ENCODE data around the gene MRPL38.

Gene MRPL38

GRCh38 chr17:75932852-75933251 is 28.2 kb upstream of the MRPL38 start:
- H3K4me1 ChIP-seq (ENCODE audit: control insufficient read depth, insufficient read depth, low read length, poor library complexity, severe bottlenecking): no peaks in the 10 kb centered on the region
- H3K27ac ChIP-seq (ENCODE audit: low read depth, low read length, severe bottlenecking): no peak overlapping the region
- no peak overlapping the region for H3K4me3 ChIP-seq (ENCODE audit: extremely low read depth, insufficient read depth, low read length, poor library complexity, severe bottlenecking)
- H3K36me3 ChIP-seq (ENCODE audit: control insufficient read depth, insufficient read depth, low read length): peaks cover 3% of the 10 kb centered on the region
- H3K9me3 ChIP-seq (ENCODE audit: control insufficient read depth, low read length): no peaks in the 10 kb centered on the region
- WGBS, 2 experiments (ENCODE audit: insufficient coverage in 2 of 2): 93 to 94% methylated on average over 3 of the region's 5 CpGs

DNA sequence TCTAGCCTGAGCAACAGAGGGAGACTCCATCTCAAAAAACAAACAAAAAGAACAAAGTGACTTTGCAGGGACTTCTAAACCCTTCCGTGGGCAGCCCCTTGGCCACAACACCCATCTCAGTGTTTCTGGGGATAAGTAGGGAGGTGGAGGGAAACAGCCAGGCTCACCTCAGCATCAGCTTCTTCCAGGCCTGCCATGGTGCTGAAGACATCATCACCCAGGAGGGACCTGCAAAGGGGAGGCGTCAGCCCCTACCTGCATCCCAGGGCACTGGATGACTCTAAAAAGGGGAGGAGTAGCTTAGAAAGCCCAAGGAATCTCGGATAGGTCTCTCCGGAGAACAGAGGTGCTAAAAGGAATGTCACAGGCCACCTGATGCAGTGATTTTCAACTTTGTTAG is 26.4 kb upstream of the MRPL38 start:
- Histone ChIP-seq H3K36me3 (ENCODE audit: control insufficient read depth, insufficient read depth, low read length) (peaks cover 3% of the 10 kb centered on the region), H3K4me1 (ENCODE audit: control insufficient read depth, insufficient read depth, low read length, poor library complexity, severe bottlenecking) (no peaks in the 10 kb centered on the region), H3K27ac (ENCODE audit: low read depth, low read length, severe bottlenecking) (no peak overlapping the region), H3K9me3 (ENCODE audit: control insufficient read depth, low read length) (no peaks in the 10 kb centered on the region), H3K4me3 (ENCODE audit: extremely low read depth, insufficient read depth, low read length, poor library complexity, severe bottlenecking) (no peak overlapping the region)
- WGBS, 2 experiments (ENCODE audit: insufficient coverage in 2 of 2): 83 to 92% methylated on average over 3 of the region's 4 CpGs

- H3K4me3 ChIP-seq (ENCODE audit: extremely low read depth, insufficient read depth, low read length, poor library complexity, severe bottlenecking): no peak overlapping the region
- H3K4me1 ChIP-seq (ENCODE audit: control insufficient read depth, insufficient read depth, low read length, poor library complexity, severe bottlenecking): no peaks in the 10 kb centered on the region
- WGBS, 2 experiments (ENCODE audit: insufficient coverage in 2 of 2): 79 to 89% methylated on average over 4 to 5 of the region's 6 CpGs
These were observed 22.7 kb upstream of the MRPL38 start for GRCh38 chr17:75927286-75927922.

GRCh38 chr17:75926456-75926855 is 21.8 kb upstream of the MRPL38 start:
- 79 to 94% methylated on average over 2 of the region's 4 CpGs for WGBS, 2 experiments (ENCODE audit: insufficient coverage in 2 of 2)
- H3K4me3 ChIP-seq (ENCODE audit: extremely low read depth, insufficient read depth, low read length, poor library complexity, severe bottlenecking): no peak overlapping the region
- no peaks in the 10 kb centered on the region for H3K4me1 ChIP-seq (ENCODE audit: control insufficient read depth, insufficient read depth, low read length, poor library complexity, severe bottlenecking)
- H3K9me3 ChIP-seq (ENCODE audit: control insufficient read depth, low read length): no peaks in the 10 kb centered on the region
- no peak overlapping the region for H3K27ac ChIP-seq (ENCODE audit: low read depth, low read length, severe bottlenecking)
- H3K36me3 ChIP-seq (ENCODE audit: control insufficient read depth, insufficient read depth, low read length): peaks cover 3% of the 10 kb centered on the region

More at GRCh38 chr17:75927286-75927922, 22.7 kb upstream of the MRPL38 start:
- Histone ChIP-seq H3K27ac (ENCODE audit: low read depth, low read length, severe bottlenecking) (no peak overlapping the region), H3K36me3 (ENCODE audit: control insufficient read depth, insufficient read depth, low read length) (peaks cover 3% of the 10 kb centered on the region), H3K9me3 (ENCODE audit: control insufficient read depth, low read length) (no peaks in the 10 kb centered on the region)

DNA sequence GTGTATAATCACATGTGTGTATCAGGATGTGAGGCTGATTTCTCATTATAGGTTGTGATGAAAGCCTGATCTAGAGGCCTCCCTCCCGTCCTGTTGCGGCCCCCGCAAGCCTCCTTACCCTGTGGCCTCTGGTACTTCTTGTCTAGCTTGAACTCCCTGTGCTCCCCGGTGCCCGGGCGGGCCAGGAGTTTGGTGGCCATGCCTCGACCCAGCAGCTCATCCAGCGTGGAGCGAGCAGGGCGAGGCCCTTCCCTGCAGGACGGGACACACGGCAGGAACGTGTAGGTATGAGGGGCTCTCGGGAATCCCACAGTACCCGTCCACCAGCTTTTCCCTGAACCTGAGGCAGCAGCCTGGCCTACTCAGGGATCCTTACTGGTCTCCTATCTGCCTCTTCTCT is 21.2 kb upstream of the MRPL38 start:
- Histone ChIP-seq H3K4me1 (ENCODE audit: control insufficient read depth, insufficient read depth, low read length, poor library complexity, severe bottlenecking) (no peaks in the 10 kb centered on the region), H3K4me3 (ENCODE audit: extremely low read depth, insufficient read depth, low read length, poor library complexity, severe bottlenecking) (no peak overlapping the region), H3K36me3 (ENCODE audit: control insufficient read depth, insufficient read depth, low read length) (no peaks in the 10 kb centered on the region), H3K27ac (ENCODE audit: low read depth, low read length, severe bottlenecking) (no peak overlapping the region), H3K9me3 (ENCODE audit: control insufficient read depth, low read length) (no peaks in the 10 kb centered on the region)
- 94 to 98% methylated on average over 12 to 15 of the region's 15 CpGs for WGBS, 2 experiments (ENCODE audit: insufficient coverage in 2 of 2)

GRCh38 chr17:75925103-75925502 is 20.4 kb upstream of the MRPL38 start:
- no peaks in the 10 kb centered on the region for H3K4me1 ChIP-seq (ENCODE audit: control insufficient read depth, insufficient read depth, low read length, poor library complexity, severe bottlenecking)
- WGBS, 2 experiments (ENCODE audit: insufficient coverage in 2 of 2): 85 to 95% methylated on average over 9 to 10 of the region's 11 CpGs
- no peaks in the 10 kb centered on the region for H3K9me3 ChIP-seq (ENCODE audit: control insufficient read depth, low read length)
- no peak overlapping the region for H3K27ac ChIP-seq (ENCODE audit: low read depth, low read length, severe bottlenecking)
- H3K36me3 ChIP-seq (ENCODE audit: control insufficient read depth, insufficient read depth, low read length): no peaks in the 10 kb centered on the region
- no peak overlapping the region for H3K4me3 ChIP-seq (ENCODE audit: extremely low read depth, insufficient read depth, low read length, poor library complexity, severe bottlenecking)

DNA sequence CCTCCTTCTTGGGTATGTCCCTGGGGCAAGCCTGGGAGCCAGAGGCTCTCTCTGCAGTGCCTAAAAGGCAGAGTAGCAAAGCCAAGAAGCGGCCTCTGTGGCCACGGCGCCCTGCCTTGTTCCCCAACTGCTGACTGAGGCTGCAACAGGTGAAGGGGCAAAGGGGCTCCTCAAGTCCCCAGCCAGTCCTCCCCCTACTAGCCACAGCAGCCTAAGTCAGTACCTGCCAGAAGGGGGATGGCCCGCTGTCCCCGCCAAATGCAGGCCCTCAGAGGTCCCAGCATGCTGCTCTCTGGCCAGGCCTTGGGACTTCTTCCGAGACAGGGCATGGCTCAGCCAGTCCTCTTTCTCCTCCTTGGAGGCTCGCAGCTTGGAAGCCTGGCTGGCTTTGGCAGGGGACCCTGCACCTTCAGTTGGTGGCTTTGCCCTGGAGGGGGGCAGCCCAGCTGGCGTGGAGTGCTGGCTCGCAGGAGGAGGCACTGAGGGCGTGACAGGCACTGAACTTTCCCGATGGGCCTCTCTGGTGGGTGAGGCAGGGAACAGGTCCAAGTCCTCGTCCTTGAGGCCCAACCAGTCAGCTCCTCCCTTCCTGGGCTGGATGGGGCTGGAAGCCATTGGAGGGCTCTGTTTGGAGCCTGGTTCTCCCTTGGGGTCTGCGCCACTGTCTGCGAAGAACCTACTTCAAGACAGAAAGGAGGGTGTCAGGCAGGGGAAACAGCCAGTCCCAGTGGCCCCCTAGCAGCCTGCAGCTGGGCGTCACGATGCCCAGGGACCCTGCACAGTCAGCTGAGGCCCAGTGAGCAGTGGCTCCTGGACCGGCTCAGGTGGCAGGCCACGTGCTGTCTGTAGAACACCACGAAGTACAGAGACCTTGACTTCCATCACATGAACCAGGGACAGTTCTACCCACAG is 18.5 kb upstream of the MRPL38 start:
- H3K36me3 ChIP-seq (ENCODE audit: control insufficient read depth, insufficient read depth, low read length): no peaks in the 10 kb centered on the region
- no peaks in the 10 kb centered on the region for H3K9me3 ChIP-seq (ENCODE audit: control insufficient read depth, low read length)
- no peak overlapping the region for H3K27ac ChIP-seq (ENCODE audit: low read depth, low read length, severe bottlenecking)
- WGBS, 2 experiments (ENCODE audit: insufficient coverage in 2 of 2): 93 to 95% methylated on average over 18 of the region's 19 CpGs
- no peaks in the 10 kb centered on the region for H3K4me1 ChIP-seq (ENCODE audit: control insufficient read depth, insufficient read depth, low read length, poor library complexity, severe bottlenecking)
- no peak overlapping the region for H3K4me3 ChIP-seq (ENCODE audit: extremely low read depth, insufficient read depth, low read length, poor library complexity, severe bottlenecking)

GRCh38 chr17:75922173-75922961 is 17.7 kb upstream of the MRPL38 start:
- H3K9me3 ChIP-seq (ENCODE audit: control insufficient read depth, low read length): no peaks in the 10 kb centered on the region
- WGBS, 2 experiments (ENCODE audit: insufficient coverage in 2 of 2): 93 to 96% methylated on average over 17 to 18 of the region's 18 CpGs

GRCh38 chr17:75921596-75921995 is 16.9 kb upstream of the MRPL38 start:
- H3K4me3 ChIP-seq (ENCODE audit: extremely low read depth, insufficient read depth, low read length, poor library complexity, severe bottlenecking): no peak overlapping the region
- WGBS, 2 experiments (ENCODE audit: insufficient coverage in 2 of 2): 93 to 99% methylated on average over 11 to 12 of the region's 15 CpGs

More at GRCh38 chr17:75922173-75922961, 17.7 kb upstream of the MRPL38 start:
- Histone ChIP-seq H3K4me3 (ENCODE audit: extremely low read depth, insufficient read depth, low read length, poor library complexity, severe bottlenecking) (no peak overlapping the region), H3K4me1 (ENCODE audit: control insufficient read depth, insufficient read depth, low read length, poor library complexity, severe bottlenecking) (no peaks in the 10 kb centered on the region), H3K27ac (ENCODE audit: low read depth, low read length, severe bottlenecking) (no peak overlapping the region), H3K36me3 (ENCODE audit: control insufficient read depth, insufficient read depth, low read length) (no peaks in the 10 kb centered on the region)

GRCh38 chr17:75920045-75920560 is 15.4 kb upstream of the MRPL38 start:
- H3K36me3 ChIP-seq (ENCODE audit: control insufficient read depth, insufficient read depth, low read length): no peaks in the 10 kb centered on the region
- no peak overlapping the region for H3K27ac ChIP-seq (ENCODE audit: low read depth, low read length, severe bottlenecking)
- H3K4me3 ChIP-seq (ENCODE audit: extremely low read depth, insufficient read depth, low read length, poor library complexity, severe bottlenecking): no peak overlapping the region
- H3K4me1 ChIP-seq (ENCODE audit: control insufficient read depth, insufficient read depth, low read length, poor library complexity, severe bottlenecking): no peaks in the 10 kb centered on the region
- 93 to 95% methylated on average over 7 to 10 of the region's 11 CpGs for whole genome bisulfite sequencing, 2 experiments (ENCODE audit: insufficient coverage in 2 of 2)
- H3K9me3 ChIP-seq (ENCODE audit: control insufficient read depth, low read length): no peaks in the 10 kb centered on the region

More at GRCh38 chr17:75921596-75921995, 16.9 kb upstream of the MRPL38 start:
- Histone ChIP-seq H3K9me3 (ENCODE audit: control insufficient read depth, low read length) (no peaks in the 10 kb centered on the region), H3K27ac (ENCODE audit: low read depth, low read length, severe bottlenecking) (no peak overlapping the region), H3K4me1 (ENCODE audit: control insufficient read depth, insufficient read depth, low read length, poor library complexity, severe bottlenecking) (no peaks in the 10 kb centered on the region), H3K36me3 (ENCODE audit: control insufficient read depth, insufficient read depth, low read length) (no peaks in the 10 kb centered on the region)
